ENCODE data around the gene TNS1. TPM values are rescaled to one million over a fixed set of nuclear protein-coding genes. Genes with fewer than 3 reads are reported as not detected.

Gene TNS1
- total RNA-seq, 3 donors from 2014 or later (not counting 1 experiment from before 2014, with no cell fraction given) = 1.1 to 3.0 (median 2.1) TPM

- Mint-ChIP-seq H3K4me3 (no peak overlapping the region), H3K27ac (no peak overlapping the region), H3K36me3 (no peaks in the 10 kb centered on the region), H3K9me3 (no peaks in the 10 kb centered on the region), H3K27me3 (ENCODE audit: low read depth in 2 of 2) (no peaks in the 10 kb centered on the region), H3K4me1 (no peaks in the 10 kb centered on the region)
- intact Hi-C loops (cut with micrococcal nuclease) = no loop called here
- Histone ChIP-seq H3K36me3 (ENCODE audit: control insufficient read depth, insufficient read depth, low read length) (no peaks in the 10 kb centered on the region), H3K9me3 (ENCODE audit: control insufficient read depth, insufficient read depth, low read length) (no peaks in the 10 kb centered on the region), H3K27ac (ENCODE audit: low read length) (no peak overlapping the region), H3K4me1 (ENCODE audit: control insufficient read depth, insufficient read depth, low read length) (peaks cover 4% of the 10 kb centered on the region), H3K27me3 (ENCODE audit: control insufficient read depth, insufficient read depth, low read length) (no peaks in the 10 kb centered on the region), H3K4me3 (ENCODE audit: low read length) (no peak overlapping the region)
- WGBS (ENCODE audit: insufficient coverage) = 82% methylated on average over 7 of the region's 7 CpGs
- DNase-seq (no peak), ATAC-seq (no peak)
- TF ChIP-seq CTCF (IDR thresholded peaks at IDR 0.05) = no peak
These were observed 20.2 kb upstream of the TNS1 start for GRCh38 chr2:218022851-218023530.

- Histone ChIP-seq H3K4me3 (ENCODE audit: low read length) (no peak overlapping the region), H3K9me3 (ENCODE audit: control insufficient read depth, insufficient read depth, low read length) (no peaks in the 10 kb centered on the region), H3K4me1 (ENCODE audit: control insufficient read depth, insufficient read depth, low read length) (peaks cover 4% of the 10 kb centered on the region), H3K36me3 (ENCODE audit: control insufficient read depth, insufficient read depth, low read length) (no peaks in the 10 kb centered on the region), H3K27me3 (ENCODE audit: control insufficient read depth, insufficient read depth, low read length) (no peaks in the 10 kb centered on the region), H3K27ac (ENCODE audit: low read length) (no peak overlapping the region)
- no peaks in the 10 kb centered on the region for H3K9me3 Mint-ChIP-seq
- intact Hi-C loops (cut with micrococcal nuclease) = no loop called here
- H3K36me3 Mint-ChIP-seq = no peaks in the 10 kb centered on the region
- DNase-seq = no peak
- H3K4me3 Mint-ChIP-seq = no peak overlapping the region
- no peak for ATAC-seq
- TF ChIP-seq CTCF (IDR thresholded peaks at IDR 0.05) = no peak
- H3K27me3 Mint-ChIP-seq (ENCODE audit: low read depth in 2 of 2) = no peaks in the 10 kb centered on the region
- H3K27ac Mint-ChIP-seq = no peak overlapping the region
- 84% methylated on average over 5 of the region's 10 CpGs for WGBS (ENCODE audit: insufficient coverage)
- no peaks in the 10 kb centered on the region for H3K4me1 Mint-ChIP-seq
These were observed 19.5 kb upstream of the TNS1 start for GRCh38 chr2:218022131-218022850.

- Histone ChIP-seq H3K27ac (ENCODE audit: low read length) (no peak overlapping the region), H3K4me3 (ENCODE audit: low read length) (no peak overlapping the region), H3K4me1 (ENCODE audit: control insufficient read depth, insufficient read depth, low read length) (peaks cover 4% of the 10 kb centered on the region), H3K9me3 (ENCODE audit: control insufficient read depth, insufficient read depth, low read length) (no peaks in the 10 kb centered on the region), H3K36me3 (ENCODE audit: control insufficient read depth, insufficient read depth, low read length) (no peaks in the 10 kb centered on the region), H3K27me3 (ENCODE audit: control insufficient read depth, insufficient read depth, low read length) (no peaks in the 10 kb centered on the region)
- TF ChIP-seq CTCF (IDR thresholded peaks at IDR 0.05) = no peak
- DNase-seq = no peak
- Mint-ChIP-seq H3K27me3 (ENCODE audit: low read depth in 2 of 2) (peaks cover 0 to 2% of the 10 kb centered on the region in 2 donors), H3K36me3 (no peaks in the 10 kb centered on the region), H3K4me3 (no peak overlapping the region), H3K4me1 (no peaks in the 10 kb centered on the region), H3K9me3 (no peaks in the 10 kb centered on the region), H3K27ac (no peak overlapping the region)
- intact Hi-C loops (cut with micrococcal nuclease) = no loop called here
- ATAC-seq = no peak
- WGBS (ENCODE audit: insufficient coverage) = 70% methylated on average over 12 of the region's 12 CpGs
These were observed 18.8 kb upstream of the TNS1 start for GRCh38 chr2:218021536-218022071.
